HG03039 (cell line): Measurements from ENCODE around the gene WHRN.

Experiments
- ATAC-seq: cut with Tn5 transposase; IDR thresholded peaks from one replicate; pipeline ENCODE4 v1.9.1; 2021; ENCODE audit warnings: mild to moderate bottlenecking, moderate library complexity; ENCODE audit not compliant: unreplicated experiment

WHRN gene

DNA sequence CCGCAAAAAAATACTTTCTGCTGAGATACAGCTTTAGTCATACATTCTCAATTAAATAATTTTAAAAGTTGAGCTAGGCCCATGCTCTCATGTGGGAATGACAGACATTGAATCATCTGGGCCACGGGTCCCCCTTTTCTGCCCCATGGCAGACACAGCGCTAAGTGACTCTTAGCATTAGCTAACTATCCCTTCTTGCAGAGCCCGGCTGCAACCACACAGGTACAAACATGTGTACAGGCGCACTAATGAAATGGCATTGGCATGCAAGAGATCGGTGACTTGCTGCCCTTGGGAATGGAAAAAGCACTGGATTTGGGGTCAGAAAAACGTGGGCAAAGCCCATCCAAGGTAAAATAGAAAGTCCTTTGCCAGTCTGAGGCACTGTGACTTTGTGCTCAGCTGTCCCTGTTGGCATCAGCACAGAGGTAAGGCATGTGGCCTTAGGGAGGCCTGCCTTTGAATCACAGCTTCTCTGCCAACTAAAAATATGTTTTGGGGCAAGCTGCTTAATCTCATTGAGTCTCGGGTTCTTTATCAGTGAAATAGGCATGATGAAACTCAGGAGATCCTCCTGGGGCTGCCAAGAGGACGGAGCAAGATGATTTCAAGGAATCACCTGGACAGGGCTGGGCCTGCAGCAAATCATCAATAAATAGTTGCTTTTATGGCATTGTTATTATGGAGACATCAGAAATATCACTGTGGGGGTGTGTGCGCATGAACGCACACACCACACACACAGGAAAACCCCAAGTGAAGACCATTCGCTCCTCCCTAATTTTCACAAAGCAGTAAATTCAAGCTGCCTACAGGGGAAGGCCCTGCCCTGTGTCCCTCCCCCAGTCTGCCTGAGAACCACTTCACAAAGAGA is 54.2 kb downstream of the WHRN start:
- ATAC-seq, result no peak

DNA sequence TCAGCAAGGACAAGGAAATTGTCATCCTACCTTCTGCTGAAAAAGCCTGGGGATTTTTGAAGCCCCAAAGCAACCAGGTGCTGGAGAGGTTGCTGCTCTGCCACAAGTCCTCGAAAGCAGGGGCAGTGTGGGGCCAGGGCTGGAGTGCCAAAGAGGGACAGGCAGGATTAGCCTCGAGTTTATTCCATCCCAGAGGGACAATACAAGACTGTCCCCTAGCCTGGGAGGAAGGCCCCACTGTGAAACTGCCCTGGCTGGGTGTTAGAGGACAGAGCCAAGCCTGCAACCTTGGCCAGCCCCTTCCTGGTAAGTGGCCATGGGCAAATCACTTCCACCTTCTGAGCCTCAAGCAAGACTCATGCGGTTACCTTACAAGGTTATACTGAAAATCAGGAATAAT is 55.1 kb downstream of the WHRN start:
- no peak for ATAC-seq

DNA sequence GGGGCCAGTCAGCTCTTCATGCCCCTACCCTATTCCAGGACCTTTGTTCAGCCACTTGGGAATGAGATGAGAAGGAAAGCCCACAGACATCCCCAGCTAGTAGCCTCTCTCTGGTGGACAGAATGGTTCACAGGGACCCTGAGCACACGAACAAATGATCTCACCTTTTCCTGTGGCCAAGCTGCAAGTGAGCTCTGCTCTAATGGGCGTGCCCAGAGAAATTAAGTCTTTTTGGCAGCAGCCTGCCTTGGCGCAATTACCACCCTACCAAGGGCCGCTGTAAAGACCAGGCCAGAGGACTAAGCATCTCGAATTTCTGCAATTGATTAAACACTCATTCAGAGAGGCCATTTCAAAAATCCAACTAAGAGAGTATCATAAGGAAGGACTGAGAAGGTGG is 56.0 kb downstream of the WHRN start:
- ATAC-seq, result no peak

DNA sequence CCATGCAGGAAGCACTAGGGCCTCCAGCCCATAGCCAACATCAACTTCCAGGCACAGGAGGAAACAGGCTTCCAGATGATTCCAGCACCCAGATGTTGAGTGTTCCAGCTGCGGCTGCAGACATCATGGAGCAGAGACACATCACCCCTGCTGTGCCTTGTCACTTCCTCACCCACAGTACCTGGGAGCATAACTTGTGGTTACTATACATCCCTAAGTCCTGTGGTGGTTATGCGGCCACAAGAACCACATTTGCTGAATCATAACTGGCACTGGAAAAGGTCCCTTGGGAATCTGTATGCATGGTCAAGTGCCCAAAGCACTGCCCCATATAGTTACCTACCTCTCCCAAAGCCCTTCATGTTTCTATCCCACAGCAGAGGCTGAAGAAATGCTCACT is 56.6 kb downstream of the WHRN start:
- ATAC-seq, result no peak

DNA sequence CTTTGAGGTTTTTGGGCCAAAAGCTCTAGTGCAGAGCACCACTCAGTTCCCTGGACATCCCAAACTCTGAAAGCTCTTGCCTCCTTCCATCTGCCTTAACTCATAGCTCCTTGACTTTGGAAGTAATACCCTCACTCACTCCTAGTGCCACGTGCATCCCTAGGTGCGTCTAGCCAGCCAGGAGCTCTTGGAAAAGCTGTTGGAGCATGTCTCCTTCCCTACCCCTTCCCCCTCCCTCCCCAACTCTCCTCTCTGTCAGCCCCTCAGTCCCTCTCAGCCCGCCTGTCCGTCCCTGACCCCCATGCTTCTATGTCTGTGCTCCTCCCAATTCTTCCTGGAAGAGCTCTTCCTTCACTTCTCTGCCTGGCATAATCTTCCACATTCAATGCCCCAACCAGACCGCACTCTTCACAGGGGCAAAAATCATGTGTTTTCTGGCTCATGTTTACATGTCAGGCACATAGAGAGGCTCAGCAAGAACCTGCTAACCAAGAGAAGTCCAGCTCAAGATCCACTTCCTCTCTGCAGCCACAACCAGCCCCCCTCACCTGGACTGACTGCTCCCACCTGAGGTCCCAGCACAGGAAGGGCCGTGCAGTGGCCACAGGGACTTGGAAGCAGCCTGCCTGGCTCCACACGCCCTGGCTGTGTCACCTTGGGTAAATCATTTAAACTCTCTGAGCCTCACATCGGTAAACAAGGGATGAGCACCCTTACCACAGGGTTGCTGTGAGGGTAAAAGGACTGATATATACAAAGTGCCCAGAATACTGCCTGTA is 58.4 kb downstream of the WHRN start:
- ATAC-seq, result no peak

DNA sequence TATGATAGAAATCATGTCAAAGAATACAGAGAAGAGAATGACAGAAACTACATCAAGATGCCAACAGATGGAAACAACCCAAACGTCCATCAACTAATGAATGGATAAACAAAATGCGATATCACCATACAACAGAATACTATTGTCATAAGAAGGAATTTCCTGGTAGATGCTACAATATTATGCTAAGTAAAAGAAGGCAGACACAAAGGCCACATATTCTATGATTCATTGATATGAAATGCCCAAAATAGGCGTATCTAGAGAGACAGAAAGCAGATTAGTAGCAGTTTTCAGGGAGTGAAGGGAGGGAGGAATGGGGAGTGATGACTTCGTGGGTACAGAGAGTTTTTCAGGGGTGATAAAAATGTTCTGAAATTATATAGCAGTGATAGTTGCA is 59.2 kb downstream of the WHRN start:
- ATAC-seq, result no peak

DNA sequence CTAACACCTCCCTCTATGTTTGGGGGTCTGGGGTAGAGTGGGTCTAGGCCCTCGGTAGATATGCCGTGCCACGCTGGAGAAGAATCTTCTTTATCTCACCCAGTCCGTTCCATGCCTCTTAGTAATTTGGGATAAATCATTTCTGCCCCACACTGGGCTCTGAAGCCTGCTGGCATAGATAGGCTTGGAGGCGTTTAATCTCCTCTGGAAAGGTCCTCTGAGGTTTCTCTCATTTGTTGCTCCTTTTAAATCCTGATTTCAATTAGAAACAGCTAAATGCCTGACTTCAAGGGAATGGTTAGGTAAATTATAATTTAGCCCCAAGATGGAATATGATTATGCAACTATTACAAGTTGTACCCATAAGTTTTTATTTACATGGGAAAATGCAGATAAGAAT is 59.7 kb downstream of the WHRN start:
- ATAC-seq, result no peak

DNA sequence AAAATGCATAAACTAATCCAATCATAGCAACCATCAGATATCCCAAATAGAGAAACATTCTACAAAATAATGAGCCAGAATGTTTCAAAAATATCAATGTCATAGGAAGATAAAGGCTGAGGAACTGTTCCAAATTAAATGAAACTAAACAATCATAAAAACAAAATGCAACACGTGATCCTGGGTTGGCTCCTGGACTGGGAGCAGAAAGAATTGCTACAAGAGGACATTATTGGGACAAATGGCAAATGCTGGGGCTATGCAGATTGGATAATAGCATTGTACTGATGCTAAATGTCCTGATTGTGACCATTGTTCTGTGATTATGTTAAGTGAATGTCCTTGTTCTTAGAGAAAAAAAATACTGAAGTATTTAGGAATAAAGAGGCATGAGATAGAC is 63.3 kb downstream of the WHRN start:
- no peak for ATAC-seq

DNA sequence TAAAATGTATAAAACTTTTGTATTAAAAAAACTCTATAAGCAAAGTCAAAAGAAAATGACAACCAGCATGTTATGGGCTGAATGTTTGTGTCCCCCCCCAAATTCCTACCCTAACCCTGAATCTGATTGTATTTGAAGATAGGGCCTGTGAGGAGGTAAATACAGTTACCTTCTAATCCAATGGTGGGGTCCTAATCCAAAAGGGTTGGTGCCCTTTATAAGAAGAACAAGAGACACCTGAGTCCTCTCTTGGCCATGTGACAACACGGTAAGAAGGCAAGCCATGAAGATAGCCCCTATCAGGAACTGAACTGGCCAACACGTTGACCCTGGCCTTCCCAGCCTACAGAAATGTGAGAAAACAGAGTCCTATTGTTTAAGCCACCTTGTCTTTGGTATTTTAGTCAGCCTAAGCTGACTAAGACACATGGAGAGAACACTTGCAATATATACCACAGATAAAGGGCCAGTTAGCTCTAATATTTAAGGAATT is 67.8 kb downstream of the WHRN start:
- ATAC-seq, result no peak

DNA sequence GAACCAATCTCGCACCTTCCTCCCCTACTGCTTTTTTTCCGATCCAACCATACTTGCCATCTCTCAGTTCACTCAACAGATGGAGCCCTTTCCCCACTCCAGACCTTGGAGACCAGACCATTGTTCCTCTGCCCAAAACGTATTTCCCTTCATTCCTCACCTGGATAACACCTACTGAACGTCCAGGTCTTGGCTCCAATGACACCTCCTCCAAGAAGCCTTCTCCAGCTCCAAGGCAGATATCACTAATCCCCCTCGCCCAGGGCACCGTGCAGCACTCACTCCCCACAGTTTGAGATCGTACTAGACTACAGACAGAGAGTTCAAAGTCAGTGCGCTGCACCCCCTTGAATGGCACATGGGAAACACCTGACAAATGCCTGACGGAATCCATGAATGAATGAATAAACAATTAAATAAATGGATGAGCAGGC is 70.4 kb downstream of the WHRN start:
- ATAC-seq, result no peak

DNA sequence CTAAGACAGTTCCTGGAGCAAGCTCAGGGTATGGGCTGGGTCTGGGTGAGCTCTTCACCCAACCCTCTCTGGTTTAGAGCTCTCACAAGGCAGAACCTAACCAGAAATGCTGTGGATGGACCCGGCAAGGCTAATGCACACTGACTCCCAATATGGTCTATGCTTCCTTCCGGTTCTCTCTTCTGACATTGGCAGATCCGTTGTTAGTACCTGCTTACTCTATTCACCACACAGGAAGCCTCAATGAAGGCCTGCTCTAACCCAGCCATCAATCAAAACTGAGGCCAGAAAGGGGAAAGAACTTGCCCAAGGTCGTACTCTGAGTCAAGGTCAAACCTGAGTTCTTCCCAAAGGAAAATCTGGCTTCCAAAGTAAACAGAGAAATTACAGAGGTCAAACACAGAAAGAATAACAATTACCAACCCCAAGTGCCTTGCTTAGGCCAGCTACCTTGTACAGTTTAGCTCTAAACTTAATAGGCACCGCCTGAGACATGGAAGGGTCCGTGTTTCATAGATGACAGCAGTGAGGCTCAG is 71.5 kb downstream of the WHRN start:
- no peak for ATAC-seq

DNA sequence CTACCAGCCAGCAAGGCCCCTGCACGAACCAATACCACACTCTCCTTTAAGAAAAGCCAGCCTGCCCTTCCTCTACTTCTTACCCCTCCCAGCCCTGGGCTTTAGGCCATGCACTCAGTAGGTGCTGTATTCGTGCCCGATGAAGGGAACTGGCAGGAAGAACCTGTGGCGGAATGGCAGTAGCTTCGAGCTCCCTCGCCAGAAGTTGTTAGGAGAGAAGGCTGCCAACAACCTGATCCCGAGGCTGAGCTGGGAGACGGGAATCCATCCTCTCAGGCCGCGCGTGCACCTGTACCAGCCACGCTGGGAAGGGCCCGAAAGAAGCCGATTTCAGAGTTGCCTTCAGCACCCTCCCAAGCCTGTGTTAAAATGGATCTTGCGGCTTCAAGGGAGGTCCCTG is 72.2 kb downstream of the WHRN start:
- no peak for ATAC-seq

DNA sequence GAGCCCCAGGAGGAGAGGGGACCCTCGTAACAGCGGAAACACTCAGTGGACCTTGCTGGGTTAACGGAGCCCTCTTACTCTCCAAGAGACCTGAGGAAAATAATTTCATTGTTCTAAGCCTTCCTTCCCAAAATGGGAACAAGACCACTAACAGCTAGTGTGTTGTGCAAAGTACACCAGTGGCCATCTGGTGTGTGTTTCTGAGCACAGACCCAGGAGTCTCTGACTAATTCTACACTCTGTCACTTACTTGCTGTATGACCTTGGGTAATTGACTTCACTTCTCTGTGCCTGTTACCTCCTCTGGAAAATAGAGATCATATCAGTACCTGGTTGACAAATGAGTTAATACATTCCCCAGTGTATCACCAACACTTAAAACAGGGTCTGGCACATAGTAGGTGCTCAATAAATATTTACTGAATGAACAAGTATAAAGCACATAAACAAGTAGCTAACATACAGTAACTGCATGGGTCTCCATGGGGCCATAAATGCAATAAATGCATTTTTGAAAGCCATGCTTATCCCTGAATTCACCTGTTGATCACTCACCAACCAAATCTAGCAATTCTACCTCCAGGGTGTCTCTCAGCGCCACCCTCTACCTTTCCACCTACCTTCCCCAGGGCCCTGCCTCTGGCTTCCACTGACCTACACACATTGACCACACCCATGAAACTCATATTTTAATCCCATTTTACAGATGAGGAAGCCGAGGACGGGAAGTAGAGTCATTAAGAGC is 72.8 kb downstream of the WHRN start:
- ATAC-seq, result no peak

DNA sequence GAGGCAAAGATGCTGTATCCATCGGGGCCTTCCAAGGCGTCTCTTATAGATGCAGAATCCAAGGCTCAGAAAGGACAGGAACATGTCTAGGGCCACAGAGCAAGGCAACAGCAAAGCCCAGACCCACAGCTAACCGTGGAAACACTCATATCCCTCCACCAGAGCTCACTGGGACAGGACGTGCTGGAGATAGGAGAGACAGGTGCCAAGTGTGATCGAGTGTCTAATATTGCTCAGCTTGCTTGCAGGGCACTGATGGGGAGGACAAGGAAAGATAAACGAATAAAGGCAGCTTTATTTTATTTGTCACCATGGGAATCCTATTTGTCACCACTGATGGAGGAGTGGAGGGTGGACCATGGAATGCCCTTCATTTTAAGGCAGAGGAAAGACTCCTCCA is 73.5 kb downstream of the WHRN start:
- no peak for ATAC-seq

DNA sequence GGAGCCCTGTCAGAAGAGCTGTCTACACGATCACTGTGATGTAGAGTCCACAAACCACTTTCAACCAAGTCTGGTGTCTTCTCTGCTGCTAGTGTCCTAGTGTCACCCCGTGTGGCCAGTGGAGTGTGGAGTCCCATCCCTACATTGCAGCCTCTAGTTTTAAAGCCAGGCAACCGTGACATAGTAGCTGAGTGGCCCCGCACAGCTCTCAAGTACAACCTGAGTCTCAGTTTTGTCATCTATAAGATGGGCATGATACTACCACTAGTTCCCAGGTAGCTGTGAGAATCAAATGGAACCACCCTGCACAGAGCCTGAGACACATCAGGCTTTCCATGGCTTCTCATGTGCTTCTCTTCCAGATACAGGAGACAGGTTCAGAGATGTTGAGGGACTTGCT is 74.3 kb downstream of the WHRN start:
- ATAC-seq, result no peak

DNA sequence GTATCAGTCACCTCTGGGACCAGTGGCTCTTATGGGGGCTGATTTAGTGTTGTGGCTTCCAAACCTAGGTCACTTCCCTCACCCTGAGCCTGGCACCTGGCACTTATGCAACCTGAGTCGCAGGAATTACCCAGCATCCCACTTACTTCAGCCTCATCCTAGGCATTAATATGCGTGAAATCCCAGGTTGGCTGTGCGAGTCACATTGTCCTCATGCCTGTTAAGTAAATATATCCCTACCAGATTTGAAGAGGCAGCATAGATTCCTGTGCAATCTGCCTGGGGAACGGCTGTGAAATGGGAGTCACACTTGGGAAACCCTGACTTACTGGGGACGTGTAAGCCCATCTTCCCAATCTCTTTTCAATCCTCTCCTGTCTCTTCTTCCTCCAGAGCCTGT is 74.8 kb downstream of the WHRN start:
- no peak for ATAC-seq

DNA sequence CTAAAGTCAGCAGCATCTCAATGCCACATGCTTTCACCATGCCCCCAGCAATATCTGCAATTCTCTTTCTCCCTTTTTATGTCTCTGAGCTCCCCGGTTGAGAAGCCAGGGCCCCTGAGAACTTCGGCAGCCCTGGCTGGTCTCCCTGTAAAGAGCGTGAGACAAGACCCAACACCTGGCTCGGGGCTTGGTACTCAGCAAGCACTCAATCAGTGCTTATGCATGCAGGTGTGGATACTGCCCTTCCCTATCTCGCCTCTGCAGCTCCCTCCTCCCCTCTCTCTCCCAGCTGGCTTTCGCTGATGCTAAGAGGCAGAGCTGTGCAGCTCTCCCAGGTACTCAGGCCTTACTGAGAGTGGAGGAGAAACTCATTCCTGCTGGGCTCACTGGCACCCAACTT is 75.8 kb downstream of the WHRN start:
- no peak for ATAC-seq

DNA sequence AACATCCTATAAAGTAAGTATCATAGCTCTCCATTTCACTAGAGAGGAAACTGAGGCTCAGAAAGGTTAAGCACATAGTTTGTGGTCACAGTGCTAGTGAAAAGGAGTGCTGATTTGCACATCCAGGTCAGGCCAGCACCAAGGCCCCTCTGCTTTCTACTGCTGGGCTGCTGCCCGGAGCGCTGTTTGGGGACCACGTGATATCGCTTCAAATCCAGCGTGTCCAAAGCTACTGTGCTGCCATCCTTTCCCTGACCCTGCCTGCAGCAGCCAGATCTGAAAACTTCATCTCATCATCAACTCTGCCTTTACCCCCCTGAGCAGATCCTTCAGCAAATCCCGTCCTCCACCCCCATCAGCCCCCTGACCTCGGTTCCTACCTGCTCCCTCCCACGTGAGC is 76.8 kb downstream of the WHRN start:
- ATAC-seq, result no peak

DNA sequence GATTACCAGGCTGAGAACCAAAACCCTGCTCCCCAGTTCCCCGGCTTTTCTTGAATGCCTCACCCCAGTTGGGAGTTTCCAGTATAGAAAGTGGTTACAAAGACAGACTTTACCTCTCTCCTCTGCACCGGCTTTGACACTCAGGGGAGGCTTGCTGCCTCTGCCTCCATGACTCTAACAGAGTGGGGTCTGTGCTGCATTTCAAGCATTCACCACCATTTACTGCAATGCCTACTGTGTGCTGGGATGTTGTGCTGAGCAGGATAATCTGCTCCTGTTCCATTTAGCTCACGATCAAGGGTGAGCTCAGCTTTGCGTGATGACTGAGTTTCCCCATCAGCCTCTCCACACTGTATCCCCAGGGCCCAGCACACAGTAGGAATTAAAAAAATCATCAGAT is 77.6 kb downstream of the WHRN start:
- ATAC-seq, result no peak

DNA sequence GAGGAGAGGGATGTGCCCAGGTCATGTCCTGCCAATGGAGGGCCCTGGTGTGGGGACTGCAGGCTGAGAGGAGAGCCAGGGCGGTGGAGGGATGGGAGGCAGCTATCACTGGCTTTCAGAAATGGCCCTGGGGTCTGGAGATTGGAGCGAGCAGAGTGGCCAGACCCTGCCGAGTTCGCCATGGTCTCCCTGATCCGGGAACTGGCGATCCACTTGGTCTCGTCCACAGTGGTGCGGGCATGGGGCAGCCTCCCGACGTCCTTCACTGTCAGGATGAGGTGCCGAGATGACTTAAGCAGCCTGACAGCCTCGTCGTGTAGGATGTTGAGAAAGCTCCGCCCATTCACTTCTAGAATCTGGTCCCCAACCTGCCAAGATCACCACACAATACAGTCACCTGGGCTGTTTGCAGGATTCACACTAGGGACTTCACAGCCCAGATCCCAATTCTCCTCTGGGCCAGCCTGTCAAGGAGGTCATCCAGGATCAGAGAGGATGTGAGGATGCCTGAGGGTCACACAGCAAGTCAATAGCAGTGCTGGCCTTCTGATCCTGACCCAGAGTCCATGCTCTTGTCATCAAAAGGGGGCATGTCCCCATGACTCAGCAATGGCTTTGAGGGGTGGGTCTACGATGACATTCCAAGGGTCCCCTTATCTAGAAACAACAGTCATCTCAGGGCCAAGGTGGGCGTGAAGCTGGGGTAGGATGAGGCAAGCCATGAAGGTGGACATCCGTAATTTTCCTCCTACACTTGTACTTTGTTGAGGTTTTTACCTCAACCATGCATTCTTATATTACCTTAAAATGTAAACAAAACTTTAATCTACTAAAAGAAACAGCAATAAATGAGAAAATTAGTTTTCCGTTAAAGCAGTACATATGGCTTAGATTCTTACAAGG is 79.0 kb downstream of the WHRN start:
- no peak for ATAC-seq
